Measurements from ENCODE around the gene CHN2.
"Not testable (repeated sequence)": the region's sequence is repeated elsewhere in the genome, so short reads cannot be mapped to it uniquely, and the experiment has no call there.

Gene CHN2

GRCh38 chr7:29262191-29262917 is 67.8 kb downstream of the CHN2 start:
- no peak for DNase-seq

DNA sequence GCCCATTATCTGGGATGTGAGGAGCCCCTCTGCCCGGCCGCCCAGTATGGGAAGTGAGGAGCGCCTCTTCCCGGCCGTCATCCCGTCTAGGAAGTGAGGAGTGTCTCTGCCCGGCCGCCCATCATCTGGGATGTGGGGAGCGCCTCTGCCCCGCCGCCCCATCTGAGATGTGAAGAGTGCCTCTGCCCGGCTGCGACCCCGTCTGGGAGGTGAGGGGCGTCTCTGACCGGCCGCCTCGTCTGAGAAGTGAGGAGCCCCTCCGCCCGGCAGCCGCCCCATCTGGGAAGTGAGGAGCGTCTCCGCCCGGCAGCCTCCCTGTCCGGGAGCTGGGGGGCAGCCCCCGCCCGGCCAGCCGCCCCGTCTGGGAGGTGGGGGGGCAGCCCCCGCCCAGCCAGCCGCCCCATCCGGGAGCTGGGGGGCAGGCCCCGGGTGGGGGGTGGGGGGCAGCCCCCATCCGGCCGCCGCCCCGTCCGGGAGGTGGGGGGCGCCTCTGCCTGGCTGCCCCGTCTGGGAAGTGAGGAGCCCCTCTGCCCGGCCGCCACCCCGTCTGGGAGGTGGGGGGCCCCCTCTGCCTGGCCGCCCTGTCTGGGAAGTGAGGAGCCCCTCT is 69.1 kb downstream of the CHN2 start:
- not testable (repeated sequence) for DNase-seq

GRCh38 chr7:29265208-29265923 is 70.8 kb downstream of the CHN2 start:
- no peak for DNase-seq

DNA sequence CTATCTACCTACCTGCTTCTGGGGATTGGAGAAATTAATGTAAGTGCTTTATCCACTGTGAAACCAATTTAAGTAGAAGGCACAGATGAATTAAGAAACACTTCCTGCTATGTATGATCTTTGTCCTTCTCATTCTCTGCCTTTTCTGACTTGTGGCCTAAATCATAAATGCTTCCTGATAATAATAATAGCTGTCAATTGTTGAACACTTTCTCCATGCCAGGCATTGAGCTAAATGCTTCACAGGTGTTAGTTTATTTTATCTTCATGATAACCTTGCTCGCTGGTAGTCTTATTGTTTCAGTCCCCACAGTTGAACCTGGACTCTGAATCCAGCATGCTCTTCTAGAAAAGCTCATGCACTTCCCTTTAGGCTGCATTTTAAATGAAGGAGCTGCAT is 75.4 kb downstream of the CHN2 start:
- no peak for DNase-seq

DNA sequence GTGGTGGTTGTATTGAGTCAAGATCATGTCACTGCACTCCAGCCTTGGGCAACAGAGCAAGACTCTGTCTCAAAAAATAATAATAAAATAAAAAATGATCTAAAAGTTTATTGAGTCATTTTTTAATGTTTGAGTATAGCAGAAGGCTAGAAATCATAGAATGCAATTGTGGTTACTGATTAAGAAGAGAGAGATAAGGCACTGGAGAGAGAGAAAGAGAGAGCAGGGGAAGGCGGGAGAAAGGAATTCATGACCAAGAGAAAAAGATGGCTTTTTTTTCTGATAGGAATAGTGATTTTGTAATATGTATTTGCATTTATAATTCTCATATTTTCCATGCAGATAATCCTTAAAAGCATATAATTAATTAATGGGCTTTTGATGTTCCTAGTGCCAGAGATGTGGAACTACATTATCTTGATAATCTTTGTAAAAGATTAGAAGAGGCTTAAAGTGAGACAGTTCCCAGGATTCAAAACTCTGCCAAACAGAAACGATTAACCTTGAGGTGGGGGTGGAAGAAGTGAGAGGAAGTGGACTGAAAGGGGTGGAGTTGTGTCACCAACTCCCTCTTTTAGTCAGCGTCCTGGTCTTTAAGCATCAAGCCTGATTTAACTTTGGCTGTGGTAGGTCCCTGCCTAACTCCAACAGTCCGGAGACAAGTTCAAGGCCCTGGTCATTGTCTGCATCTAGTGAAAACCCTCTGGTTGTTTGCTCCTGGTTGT is 76.2 kb downstream of the CHN2 start:
- no peak for DNase-seq

GRCh38 chr7:29271319-29271658 is 76.7 kb downstream of the CHN2 start:
- no peak for DNase-seq

DNA sequence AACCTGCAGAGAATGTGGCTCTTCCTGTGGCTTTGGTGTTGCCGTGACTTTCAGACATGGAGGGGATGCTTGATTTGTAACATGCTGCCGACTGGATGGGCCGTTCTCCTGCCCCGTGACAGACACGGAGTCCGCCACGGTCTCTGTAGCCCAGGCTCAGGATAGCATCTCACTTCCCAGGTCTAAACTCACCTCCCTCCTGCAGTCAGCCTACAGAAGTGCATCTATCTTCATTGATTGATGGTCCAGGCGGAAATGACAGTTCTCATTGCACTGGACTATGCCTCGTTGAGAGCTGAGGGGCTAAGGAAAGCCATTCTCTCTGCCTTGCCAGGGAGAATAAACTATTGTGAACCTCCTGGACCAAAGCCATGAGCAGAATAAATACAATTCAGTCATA is 77.5 kb downstream of the CHN2 start:
- DNase-seq, result no peak

DNA sequence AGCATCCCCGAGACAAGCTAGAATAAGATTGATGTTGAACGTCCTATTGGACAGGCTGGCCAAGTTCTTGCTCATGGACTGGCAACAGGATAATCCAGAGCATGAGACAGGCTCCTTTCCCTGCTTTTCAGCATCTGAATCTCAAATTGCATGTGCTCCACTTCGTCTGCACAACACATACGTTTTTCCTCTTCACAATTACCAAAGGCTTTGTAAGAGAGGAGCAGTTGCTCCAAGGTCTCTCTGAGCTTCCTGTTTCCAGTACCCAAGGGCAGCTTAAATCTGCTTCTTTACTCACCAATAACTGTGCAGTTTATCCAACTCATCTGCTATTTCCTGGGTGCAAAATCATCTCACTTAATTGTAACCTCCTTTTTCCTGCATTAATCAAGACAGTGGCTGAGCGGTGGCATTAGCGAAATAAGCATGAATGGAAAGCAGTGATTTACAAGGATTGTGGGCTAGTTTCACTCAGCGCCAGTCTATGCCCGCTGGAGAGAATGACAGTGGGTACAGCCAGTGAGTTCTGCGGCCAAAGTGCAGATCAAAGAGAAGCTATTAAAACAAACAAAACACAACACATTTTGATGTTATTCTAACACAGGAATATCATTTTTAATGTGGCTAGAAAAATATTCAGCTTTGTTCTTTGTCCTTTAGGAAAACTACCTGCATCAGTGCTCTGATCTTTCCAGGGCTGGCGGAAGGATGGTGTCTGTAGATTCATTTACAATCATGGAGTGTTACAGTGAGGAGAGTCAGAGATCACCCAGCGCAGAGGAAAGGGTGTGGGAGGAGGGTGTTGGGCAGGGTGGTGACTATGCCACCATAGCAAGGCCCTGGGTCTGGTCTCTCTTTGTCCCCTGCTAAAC is 79.8 kb downstream of the CHN2 start:
- no peak for DNase-seq

DNA sequence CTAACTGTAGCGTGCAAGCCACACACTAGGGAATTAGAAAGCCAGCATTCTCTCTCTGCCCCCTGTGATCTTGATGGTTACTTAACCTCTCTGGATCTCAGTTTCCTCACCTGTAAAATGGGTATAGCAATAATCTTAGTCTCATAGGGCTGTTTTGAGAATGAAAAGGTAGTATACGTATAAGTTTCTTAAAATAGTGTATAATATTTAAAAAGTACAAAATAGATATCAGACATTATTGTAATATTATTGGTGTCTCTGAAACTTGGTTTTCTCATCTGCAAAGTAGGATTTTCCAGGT is 80.4 kb downstream of the CHN2 start:
- DNase-seq, result no peak

- no peak for DNase-seq
These were observed 80.9 kb downstream of the CHN2 start for GRCh38 chr7:29275493-29275892.

DNA sequence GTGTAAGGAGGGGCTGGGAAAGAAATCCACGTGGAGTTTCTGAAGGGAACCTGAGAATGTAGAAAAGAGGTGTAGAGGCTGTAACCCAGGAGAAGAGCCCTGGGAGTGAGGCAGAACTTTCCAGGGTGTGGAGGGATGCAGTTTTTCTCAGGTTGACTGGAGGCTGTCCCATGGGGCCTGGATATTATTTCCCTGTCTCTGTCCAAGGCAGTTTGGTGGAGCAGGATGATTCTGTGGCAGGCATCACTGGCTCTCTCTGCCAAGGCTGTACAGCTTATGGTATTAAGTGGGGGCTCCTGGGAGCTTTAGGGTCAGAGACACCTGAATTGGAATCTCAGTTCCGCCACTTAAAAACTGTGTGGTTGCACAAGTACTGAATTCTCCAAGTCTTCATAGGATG is 81.6 kb downstream of the CHN2 start:
- no peak for DNase-seq

- no peak for DNase-seq
These were observed 82.2 kb downstream of the CHN2 start for GRCh38 chr7:29276806-29277205.

GRCh38 chr7:29277436-29278215 is 83.1 kb downstream of the CHN2 start:
- DNase-seq, result no peak

DNA sequence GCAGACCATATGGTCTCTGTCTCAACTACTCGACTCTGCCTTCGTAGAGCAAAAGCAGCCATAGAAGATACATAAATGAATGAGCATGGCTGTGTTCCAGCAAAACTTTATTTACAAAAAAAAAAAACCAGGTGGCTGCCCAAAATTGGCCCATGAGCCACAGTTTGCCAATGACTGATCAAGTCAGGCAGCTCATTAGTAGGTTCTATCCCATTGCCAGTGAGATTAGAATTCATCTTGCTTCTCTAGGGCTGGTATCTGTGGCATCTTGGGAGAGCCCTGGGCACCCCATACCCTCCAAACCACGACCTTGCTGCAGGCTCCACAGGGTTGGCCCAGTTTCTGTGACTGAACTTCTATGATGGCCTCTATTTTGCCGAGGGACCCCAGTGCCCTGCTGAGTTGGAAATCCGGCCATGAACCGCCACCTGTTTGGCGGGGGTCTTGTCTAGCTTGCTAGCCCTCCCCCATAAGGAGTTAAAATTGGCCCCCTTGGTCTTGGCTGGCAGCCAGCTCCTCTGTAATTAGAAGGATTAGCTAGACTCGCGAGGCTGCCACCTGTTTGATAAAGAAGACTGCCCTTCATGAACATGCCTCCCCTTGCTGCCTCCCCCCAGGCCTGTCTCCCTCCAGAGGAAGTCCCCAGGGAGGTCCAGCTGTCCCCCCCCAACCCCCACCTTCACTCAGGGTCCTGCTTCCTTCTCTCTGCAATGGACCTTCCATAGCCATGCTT is 83.9 kb downstream of the CHN2 start:
- peak; percentile 85 for DNase-seq

- DNase-seq, result peak; percentile 41
These were observed 87.4 kb downstream of the CHN2 start for GRCh38 chr7:29281782-29282541.

DNA sequence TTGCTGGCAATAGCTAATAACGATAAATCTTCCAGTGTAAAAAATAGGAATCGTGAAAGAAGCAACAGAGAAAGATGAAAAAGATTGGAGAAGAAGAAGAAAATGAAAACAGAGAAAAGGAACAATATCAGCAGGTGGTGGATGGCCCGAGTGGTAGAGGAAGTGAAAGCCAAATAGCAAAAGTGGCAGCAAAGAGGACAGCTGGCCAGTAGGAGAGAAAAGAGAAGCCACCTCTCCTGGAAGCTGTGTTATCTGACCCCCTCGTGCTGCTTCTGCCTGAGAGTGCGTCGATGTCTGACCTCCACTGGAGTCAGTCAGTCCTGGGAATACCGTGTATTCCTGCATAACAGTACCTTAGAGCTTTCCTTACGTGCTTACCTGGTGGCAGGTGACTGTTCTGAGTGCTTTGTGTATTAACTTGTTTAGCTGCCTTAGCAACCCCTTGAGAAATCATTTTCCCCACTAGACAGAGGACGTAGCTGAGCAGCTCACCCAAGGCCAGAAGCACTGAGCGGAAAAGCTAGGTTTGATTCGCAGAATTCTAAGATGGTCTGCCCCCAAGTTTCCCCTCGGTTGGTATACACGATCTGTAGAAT is 88.3 kb downstream of the CHN2 start:
- DNase-seq, result peak; percentile 17

- DNase-seq, result no peak
These were observed 90.3 kb downstream of the CHN2 start for GRCh38 chr7:29284696-29285443.

GRCh38 chr7:29285444-29285793 is 90.8 kb downstream of the CHN2 start:
- no peak for DNase-seq

GRCh38 chr7:29285861-29286260 is 91.3 kb downstream of the CHN2 start:
- no peak for DNase-seq

All from NCI-H1105 (cell line).